H9 (cell line): ENCODE measurements around the gene RUNX2. TPM values are rescaled to one million over a fixed set of nuclear protein-coding genes. Genes with fewer than 3 reads are reported as not detected.

ENCODE experiments used
- DNase-seq: peaks from one replicate; pipeline ENCODE4 v3.0.0-alpha.2; 2017
- H2AFZ ChIP-seq: one replicate; pipeline ENCODE4 v1.6.1; 2013; ENCODE audit warnings: mild to moderate bottlenecking, low read length, control low read depth, moderate library complexity
- H2AK5ac ChIP-seq: 2 replicates; pipeline ENCODE4 v1.6.1; 2013; ENCODE audit warnings: low read length, control low read depth, mixed read lengths; ENCODE audit not compliant: insufficient read length
- H2BK120ac ChIP-seq: one replicate; pipeline ENCODE4 v1.6.1; 2013; ENCODE audit warnings: low read depth, mild to moderate bottlenecking, low read length, control low read depth, inconsistent platforms; ENCODE audit not compliant: poor library complexity, severe bottlenecking
- H2BK12ac ChIP-seq: 2 replicates; pipeline ENCODE4 v1.6.1; 2013; ENCODE audit warnings: low read length, control low read depth, mixed read lengths, low read depth; ENCODE audit not compliant: insufficient read length
- H2BK15ac ChIP-seq: 2 replicates; pipeline ENCODE4 v1.6.1; 2013; ENCODE audit warnings: low read depth, low read length, control low read depth
- H2BK20ac ChIP-seq: one replicate; pipeline ENCODE4 v1.6.1; 2013; ENCODE audit warnings: low read depth, mild to moderate bottlenecking, low read length, control low read depth, inconsistent platforms; ENCODE audit not compliant: poor library complexity, severe bottlenecking
- H2BK5ac ChIP-seq: 2 replicates; pipeline ENCODE4 v1.6.1; 2013; ENCODE audit warnings: low read length, control low read depth, mixed read lengths; ENCODE audit not compliant: insufficient read length
- H3K14ac ChIP-seq: 2 replicates; pipeline ENCODE4 v1.6.1; 2013; ENCODE audit warnings: low read length, control low read depth; ENCODE audit not compliant: insufficient read depth
- H3K18ac ChIP-seq: 2 replicates; pipeline ENCODE4 v1.6.1; 2013; ENCODE audit warnings: low read depth, mild to moderate bottlenecking, mixed read lengths, low read length, control low read depth; ENCODE audit not compliant: insufficient read length
- H3K23ac ChIP-seq: 2 replicates; pipeline ENCODE4 v1.6.1; 2013; ENCODE audit warnings: low read length, control low read depth, mixed read lengths, low read depth; ENCODE audit not compliant: insufficient read length
- H3K23me2 ChIP-seq: 2 replicates; pipeline ENCODE4 v1.6.1; 2013; ENCODE audit warnings: low read depth, mild to moderate bottlenecking, mixed read lengths, low read length, control low read depth; ENCODE audit not compliant: insufficient read length, poor library complexity, severe bottlenecking
- H3K27ac ChIP-seq: 2 replicates; pipeline ENCODE4 v1.5.1; 2013; ENCODE audit warnings: low read length, control low read depth, mixed read lengths, low read depth; ENCODE audit not compliant: insufficient read length
- H3K27me3 ChIP-seq: 2 replicates; pipeline ENCODE4 v1.6.1; 2013; ENCODE audit warnings: low read length, control low read depth, inconsistent platforms; ENCODE audit not compliant: insufficient read depth
- H3K4ac ChIP-seq: 2 replicates; pipeline ENCODE4 v1.6.1; 2013; ENCODE audit warnings: low read depth, mild to moderate bottlenecking, control low read depth, inconsistent platforms, low read length, moderate library complexity
- H3K4me1 ChIP-seq: 2 replicates; pipeline ENCODE4 v1.6.1; 2013; ENCODE audit warnings: low read length, control low read depth, inconsistent platforms; ENCODE audit not compliant: insufficient read depth
- H3K4me2 ChIP-seq: 2 replicates; pipeline ENCODE4 v1.6.1; 2013; ENCODE audit warnings: low read length, control low read depth, mixed read lengths; ENCODE audit not compliant: insufficient read length, insufficient read depth
- H3K56ac ChIP-seq: 2 replicates; pipeline ENCODE4 v1.6.1; 2013; ENCODE audit warnings: low read depth, mild to moderate bottlenecking, mixed read lengths, low read length, control low read depth; ENCODE audit not compliant: insufficient read length
- H3K79me1 ChIP-seq: 2 replicates; pipeline ENCODE4 v1.6.1; 2013; ENCODE audit warnings: low read depth, mild to moderate bottlenecking, moderate library complexity, low read length, control low read depth, inconsistent platforms; ENCODE audit not compliant: insufficient read depth, poor library complexity, severe bottlenecking
- H3K79me2 ChIP-seq: 2 replicates; pipeline ENCODE4 v1.6.1; 2013; ENCODE audit warnings: low read length, control low read depth, inconsistent platforms; ENCODE audit not compliant: insufficient read depth
- H3K9ac ChIP-seq: 2 replicates; pipeline ENCODE4 v1.6.1; 2013; ENCODE audit warnings: low read length, control low read depth, mixed read lengths; ENCODE audit not compliant: insufficient read length; ENCODE audit errors: extremely low read depth
- H3K9me3 ChIP-seq: one replicate; pipeline ENCODE4 v1.6.1; 2013; ENCODE audit warnings: low read depth, low read length, inconsistent platforms; ENCODE audit not compliant: control insufficient read depth
- H3T11ph ChIP-seq: one replicate; pipeline ENCODE4 v1.6.1; 2013; ENCODE audit warnings: mild to moderate bottlenecking, low read length, control low read depth, inconsistent platforms
- H4K20me1 ChIP-seq: one replicate; pipeline ENCODE4 v1.6.1; 2013; ENCODE audit not compliant: control insufficient read depth, insufficient read length, insufficient read depth
- H4K5ac ChIP-seq: 2 replicates; pipeline ENCODE4 v1.6.1; 2013; ENCODE audit warnings: low read depth, mild to moderate bottlenecking, mixed read lengths, low read length, control low read depth; ENCODE audit not compliant: insufficient read length
- H4K8ac ChIP-seq: replicated peaks from 2 replicates; pipeline ENCODE4 v1.6.1; 2013; ENCODE audit warnings: low read length, control low read depth, mixed read lengths, low read depth; ENCODE audit not compliant: insufficient read length
- H4K91ac ChIP-seq: 2 replicates; pipeline ENCODE4 v1.6.1; 2013; ENCODE audit warnings: low read depth, mild to moderate bottlenecking, moderate library complexity, mixed read lengths, low read length, control low read depth; ENCODE audit not compliant: insufficient read length
- H3K27ac Mint-ChIP-seq, 3 experiments: 2 replicates in 2 of 3; 3 replicates in 1 of 3; pipeline ENCODE4 v1.8.0; 2020 to 2021; ENCODE audit warnings: mixed read lengths in 3 of 3, mild to moderate bottlenecking in 1 of 3, moderate library complexity in 1 of 3
- H3K27me3 Mint-ChIP-seq: 2 replicates; pipeline ENCODE4 v1.8.0; 2021; ENCODE audit warnings: low read depth, mild to moderate bottlenecking, moderate library complexity, mixed read lengths
- H3K36me3 Mint-ChIP-seq, 3 experiments: 2 replicates in 2 of 3; 3 replicates in 1 of 3; pipeline ENCODE4 v1.8.0; 2020 to 2021; ENCODE audit warnings: low read depth in 3 of 3, mixed read lengths in 3 of 3; ENCODE audit not compliant: insufficient read depth in 1 of 3
- H3K4me1 Mint-ChIP-seq, 2 experiments: 2 replicates each; pipeline ENCODE4 v1.8.0; 2020; ENCODE audit warnings: mixed read lengths in 2 of 2
- H3K4me3 Mint-ChIP-seq, 2 experiments: 2 replicates in 1 of 2; 3 replicates in 1 of 2; pipeline ENCODE4 v1.8.0; 2020 to 2021; ENCODE audit warnings: mild to moderate bottlenecking in 2 of 2, mixed read lengths in 2 of 2, moderate library complexity in 1 of 2
- H3K9me3 Mint-ChIP-seq, 2 experiments: 2 replicates in 1 of 2; 3 replicates in 1 of 2; pipeline ENCODE4 v1.8.0; 2020; ENCODE audit warnings: mild to moderate bottlenecking in 2 of 2, mixed read lengths in 2 of 2, moderate library complexity in 1 of 2
- CTCF ChIP-seq: fragments of 200-600 bp; sonication (generic); conservative IDR thresholded peaks from 3 replicates; pipeline ENCODE4 v1.8.0; 2021; ENCODE audit warnings: antibody characterized with exemption, mild to moderate bottlenecking
- WGBS: extraction: QIAGEN DNeasy Blood & Tissue Kit; methylation state at CpG from one replicate; pipeline ENCODE4 v1.1.7; 2013; ENCODE audit warnings: missing lambda C conversion rate, low lambda C conversion rate, mixed read lengths; ENCODE audit not compliant: insufficient read length; ENCODE audit errors: extremely low coverage; 5-methylcytosine and 5-hydroxymethylcytosine counted together
- total RNA-seq: library from RNA; stranded (reverse); gene quantifications from 2 replicates; pipeline ENCODE4 v1.2.1, GENCODE V29; 2021

Gene RUNX2
- total RNA-seq, 1 experiment from 2014 or later: 0.15 TPM

GRCh38 chr6:45577836-45578504, 249.8 kb downstream of the RUNX2 start:
- no peaks in the 10 kb centered on the region for H3K4me1 ChIP-seq
- no peak for DNase-seq
- H3K9me3 ChIP-seq: no peaks in the 10 kb centered on the region
- H3K27me3 Mint-ChIP-seq: peaks cover 5% of the 10 kb centered on the region
- no peaks in the 10 kb centered on the region for H3K79me1 ChIP-seq
- H3K18ac ChIP-seq: no peak overlapping the region
- H3K27ac ChIP-seq: no peak overlapping the region
- peaks cover 7 to 9% of the 10 kb centered on the region in 2 experiments; a peak in 3 of 5 replicates for H3K9me3 Mint-ChIP-seq
- no peak for TF ChIP-seq CTCF
- H3K36me3 Mint-ChIP-seq: peaks cover 0 to 12% (median 0%) of the 10 kb centered on the region in 3 experiments; a peak in 3 of 7 replicates
- H3K9ac ChIP-seq: no peak overlapping the region
- H2BK12ac ChIP-seq: no peak overlapping the region
- H3K4ac ChIP-seq: no peak overlapping the region
- peaks cover 0 to 7% of the 10 kb centered on the region in 2 experiments; a peak in 1 of 4 replicates for H3K4me1 Mint-ChIP-seq
- H2BK5ac ChIP-seq: no peak overlapping the region
- H4K5ac ChIP-seq: no peak overlapping the region
- H2AK5ac ChIP-seq: no peak overlapping the region
- H2BK15ac ChIP-seq: no peak overlapping the region
- H3K23me2 ChIP-seq: no peaks in the 10 kb centered on the region
- H3T11ph ChIP-seq: no peak overlapping the region
- no peak overlapping the region for H2AFZ ChIP-seq
- no peaks in the 10 kb centered on the region for H3K27me3 ChIP-seq
- H4K91ac ChIP-seq: no peak overlapping the region
- no peak overlapping the region for H3K23ac ChIP-seq
- no peak overlapping the region for H3K14ac ChIP-seq
- no peak overlapping the region for H3K4me2 ChIP-seq
- H4K20me1 ChIP-seq: no peaks in the 10 kb centered on the region
- H3K56ac ChIP-seq: no peak overlapping the region
- WGBS: no CpG with 5 or more reads among the region's 9 CpGs
- H3K79me2 ChIP-seq: no peaks in the 10 kb centered on the region
- H3K4me3 Mint-ChIP-seq: no peak overlapping the region
- H4K8ac ChIP-seq: no peak overlapping the region
- no peak overlapping the region for H2BK20ac ChIP-seq
- H3K27ac Mint-ChIP-seq: no peak overlapping the region
- H2BK120ac ChIP-seq: no peak overlapping the region
